T-helper 9 cell (primary cell): Measurements from ENCODE around the gene EHMT1.
"Not testable (repeated sequence)": the region's sequence is repeated elsewhere in the genome, so short reads cannot be mapped to it uniquely, and the experiment has no call there.

Source experiments
- DNase-seq: peaks from one replicate; pipeline ENCODE4 v3.0.0-alpha.2; 2020

Gene EHMT1

GRCh38 chr9:137764171-137764671 is 145.4 kb downstream of the EHMT1 start:
- no peak for DNase-seq

GRCh38 chr9:137764981-137765380 is 146.2 kb downstream of the EHMT1 start:
- DNase-seq: no peak

- no peak for DNase-seq
Observed at GRCh38 chr9:137765536-137765935, 146.7 kb downstream of the EHMT1 start.

GRCh38 chr9:137771580-137771979 is 152.8 kb downstream of the EHMT1 start:
- no peak for DNase-seq

- no peak for DNase-seq
Observed at GRCh38 chr9:137772281-137772873, 153.6 kb downstream of the EHMT1 start.

- DNase-seq: no peak
Observed at GRCh38 chr9:137774775-137775386, 156.1 kb downstream of the EHMT1 start.

GRCh38 chr9:137776306-137776995 is 157.6 kb downstream of the EHMT1 start:
- no peak for DNase-seq

- no peak for DNase-seq
Observed at GRCh38 chr9:137777761-137778160, 159.0 kb downstream of the EHMT1 start.

GRCh38 chr9:137778336-137778735 is 159.5 kb downstream of the EHMT1 start:
- no peak for DNase-seq

- no peak for DNase-seq
Observed at GRCh38 chr9:137778914-137779313, 160.1 kb downstream of the EHMT1 start.

GRCh38 chr9:137780031-137780430 is 161.2 kb downstream of the EHMT1 start:
- not testable (repeated sequence) for DNase-seq

GRCh38 chr9:137781906-137782585 is 163.2 kb downstream of the EHMT1 start:
- no peak for DNase-seq

GRCh38 chr9:137783521-137783920 is 164.7 kb downstream of the EHMT1 start:
- no peak for DNase-seq

- DNase-seq: no peak
Observed at GRCh38 chr9:137784046-137784445, 165.2 kb downstream of the EHMT1 start.

- no peak for DNase-seq
Observed at GRCh38 chr9:137784641-137785513, 166.1 kb downstream of the EHMT1 start.

GRCh38 chr9:137785704-137786161 is 166.9 kb downstream of the EHMT1 start:
- DNase-seq: no peak

GRCh38 chr9:137786511-137786920 is 167.7 kb downstream of the EHMT1 start:
- DNase-seq: no peak

- DNase-seq: no peak
Observed at GRCh38 chr9:137787381-137787780, 168.6 kb downstream of the EHMT1 start.

- no peak for DNase-seq
Observed at GRCh38 chr9:137787786-137788505, 169.1 kb downstream of the EHMT1 start.

- DNase-seq: no peak
Observed at GRCh38 chr9:137788561-137789294, 169.9 kb downstream of the EHMT1 start.
